ENCODE measurements around the gene SPG7.
A peak's percentile ranks its signal among the peaks of the same experiment; 100 is the strongest.
"Not testable (repeated sequence)": the region's sequence is repeated elsewhere in the genome, so short reads cannot be mapped to it uniquely, and the experiment has no call there.

The SPG7 gene

DNA sequence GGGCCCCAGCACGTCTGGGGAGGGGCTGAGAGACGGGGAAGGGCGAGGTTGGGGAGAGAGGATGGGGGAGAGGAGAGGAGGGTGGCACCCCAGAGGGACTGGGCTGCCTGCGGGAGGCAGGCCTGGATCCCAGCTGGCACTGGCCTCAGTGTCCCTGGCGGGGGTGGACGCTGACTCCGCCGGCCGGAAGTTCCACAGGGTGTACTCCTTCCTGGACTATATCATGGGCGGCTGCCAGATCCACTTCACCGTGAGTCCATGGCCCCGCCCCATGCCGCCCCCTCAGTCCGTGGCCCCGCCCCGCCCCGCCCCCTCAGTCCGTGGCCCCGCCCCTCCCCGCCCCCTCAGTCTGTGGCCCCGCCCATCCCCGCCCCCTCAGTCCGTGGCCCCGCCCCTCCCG is 78.7 kb downstream of the SPG7 start:
- CTCF ChIA-PET = no interaction called here
- H3K36me3 ChIP-seq (ENCODE audit: control insufficient read depth in 2 of 2, insufficient read depth in 1 of 2, low read length in 2 of 2) = no peaks in the 10 kb centered on the region
- H3K4me1 ChIP-seq (ENCODE audit: control insufficient read depth, insufficient read depth, low read length) = no peaks in the 10 kb centered on the region
- no peak overlapping the region for H3K4me3 ChIP-seq (ENCODE audit: low read depth, low read length)
- TF ChIP-seq KLF8 (tag by site-specific recombination; IDR thresholded peaks at IDR 0.05) (0 out of 2 replicates have a peak, but pooled peaks have one; percentile 25), ZNF416 (tag by site-specific recombination; IDR thresholded peaks at IDR 0.05) (no peak), KLF9 (tag by site-specific recombination; IDR thresholded peaks at IDR 0.05; ENCODE audit: low read depth) (0 out of 2 replicates have a peak, but pooled peaks have one; percentile 18), ZNF19 (tag by site-specific recombination; IDR thresholded peaks at IDR 0.05; ENCODE audit: low read depth) (no peak), KLF1 (tag by site-specific recombination; IDR thresholded peaks at IDR 0.05) (peak; percentile 32; the same call in 1 of the 2 replicates)
- TF ChIP-seq, protein P1, sequence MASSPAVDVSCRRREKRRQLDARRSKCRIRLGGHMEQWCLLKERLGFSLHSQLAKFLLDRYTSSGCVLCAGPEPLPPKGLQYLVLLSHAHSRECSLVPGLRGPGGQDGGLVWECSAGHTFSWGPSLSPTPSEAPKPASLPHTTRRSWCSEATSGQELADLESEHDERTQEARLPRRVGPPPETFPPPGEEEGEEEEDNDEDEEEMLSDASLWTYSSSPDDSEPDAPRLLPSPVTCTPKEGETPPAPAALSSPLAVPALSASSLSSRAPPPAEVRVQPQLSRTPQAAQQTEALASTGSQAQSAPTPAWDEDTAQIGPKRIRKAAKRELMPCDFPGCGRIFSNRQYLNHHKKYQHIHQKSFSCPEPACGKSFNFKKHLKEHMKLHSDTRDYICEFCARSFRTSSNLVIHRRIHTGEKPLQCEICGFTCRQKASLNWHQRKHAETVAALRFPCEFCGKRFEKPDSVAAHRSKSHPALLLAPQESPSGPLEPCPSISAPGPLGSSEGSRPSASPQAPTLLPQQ (tag by site-specific recombination; IDR thresholded peaks at IDR 0.05) = 0 out of 2 replicates have a peak, but pooled peaks have one; percentile 20
- POLR2A ChIA-PET = no interaction called here
- H3K27ac ChIP-seq (ENCODE audit: extremely low read depth, low read depth, low read length) = no peak overlapping the region
- no peaks in the 10 kb centered on the region for H3K9me3 ChIP-seq (ENCODE audit: control insufficient read depth, insufficient read depth, low read depth, low read length)

DNA sequence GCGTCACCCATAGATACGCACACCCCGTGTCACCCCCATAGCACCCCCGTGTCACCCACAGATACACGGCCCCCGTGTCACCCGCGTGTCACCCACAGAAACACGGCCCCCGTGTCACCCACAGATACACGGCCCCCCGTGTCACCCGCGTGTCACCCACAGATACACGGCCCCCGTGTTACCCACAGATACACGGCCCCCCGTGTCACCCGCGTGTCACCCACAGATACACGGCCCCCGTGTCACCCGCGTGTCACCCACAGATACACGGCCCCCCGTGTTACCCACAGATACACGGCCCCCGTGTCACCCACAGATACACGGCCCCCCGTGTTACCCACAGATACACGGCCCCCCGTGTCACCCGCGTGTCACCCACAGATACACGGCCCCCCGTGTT is 79.5 kb downstream of the SPG7 start:
- H3K27ac ChIP-seq (ENCODE audit: extremely low read depth, low read depth, low read length); H3K36me3 ChIP-seq (ENCODE audit: control insufficient read depth in 2 of 2, insufficient read depth in 1 of 2, low read length in 2 of 2); H3K9me3 ChIP-seq (ENCODE audit: control insufficient read depth, insufficient read depth, low read depth, low read length); H3K4me1 ChIP-seq (ENCODE audit: control insufficient read depth, insufficient read depth, low read length); POLR2A ChIA-PET; CTCF ChIA-PET; H3K4me3 ChIP-seq (ENCODE audit: low read depth, low read length): not testable (repeated sequence)

DNA sequence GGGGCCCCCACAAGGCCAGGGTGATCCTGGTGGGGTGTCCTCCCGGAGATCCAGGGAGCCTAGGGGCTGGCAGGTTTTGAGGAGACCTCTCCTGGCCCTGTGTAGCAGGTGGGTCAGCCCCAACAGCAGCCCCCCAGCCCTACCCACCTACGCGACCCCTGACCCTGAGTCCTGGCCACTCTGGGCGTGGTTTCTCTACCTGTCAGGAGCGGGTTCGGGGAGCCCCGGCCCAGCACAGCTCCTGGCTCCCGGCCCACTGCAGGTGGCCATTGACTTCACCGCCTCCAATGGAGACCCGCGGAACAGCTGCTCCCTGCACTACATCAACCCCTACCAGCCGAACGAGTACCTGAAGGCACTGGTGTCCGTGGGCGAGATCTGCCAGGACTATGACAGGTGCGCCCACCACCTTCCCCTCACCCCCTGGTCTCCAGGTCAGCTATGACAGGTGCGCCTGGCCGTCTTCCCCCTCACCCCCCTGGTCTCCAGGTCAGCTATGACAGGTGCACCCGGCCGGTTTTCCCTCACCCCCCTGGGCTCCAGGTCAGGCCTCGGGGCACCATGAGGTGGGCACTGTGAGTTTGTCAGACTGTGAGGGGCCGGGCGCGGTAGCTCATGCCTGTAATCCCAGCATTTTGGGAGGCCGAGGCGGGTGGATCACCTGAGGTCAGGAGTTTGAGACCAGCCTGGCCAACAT is 80.4 kb downstream of the SPG7 start:
- no peak overlapping the region for H3K27ac ChIP-seq (ENCODE audit: extremely low read depth, low read depth, low read length)
- POLR2A ChIA-PET = no interaction called here
- no peaks in the 10 kb centered on the region for H3K9me3 ChIP-seq (ENCODE audit: control insufficient read depth, insufficient read depth, low read depth, low read length)
- CTCF ChIA-PET = interaction anchor here (0.7 kb wide), 1 partner anchor 173 kb away, joined by 3 read pairs; no protein-coding TSS in a partner anchor
- TF ChIP-seq, protein P2, sequence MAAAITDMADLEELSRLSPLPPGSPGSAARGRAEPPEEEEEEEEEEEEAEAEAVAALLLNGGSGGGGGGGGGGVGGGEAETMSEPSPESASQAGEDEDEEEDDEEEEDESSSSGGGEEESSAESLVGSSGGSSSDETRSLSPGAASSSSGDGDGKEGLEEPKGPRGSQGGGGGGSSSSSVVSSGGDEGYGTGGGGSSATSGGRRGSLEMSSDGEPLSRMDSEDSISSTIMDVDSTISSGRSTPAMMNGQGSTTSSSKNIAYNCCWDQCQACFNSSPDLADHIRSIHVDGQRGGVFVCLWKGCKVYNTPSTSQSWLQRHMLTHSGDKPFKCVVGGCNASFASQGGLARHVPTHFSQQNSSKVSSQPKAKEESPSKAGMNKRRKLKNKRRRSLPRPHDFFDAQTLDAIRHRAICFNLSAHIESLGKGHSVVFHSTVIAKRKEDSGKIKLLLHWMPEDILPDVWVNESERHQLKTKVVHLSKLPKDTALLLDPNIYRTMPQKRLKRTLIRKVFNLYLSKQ (tag by site-specific recombination; IDR thresholded peaks at IDR 0.05; ENCODE audit: borderline replicate concordance) = no peak
- TF ChIP-seq ZNF133 (tag by site-specific recombination; IDR thresholded peaks at IDR 0.05) (no peak), ZFP3 (tag by site-specific recombination; IDR thresholded peaks at IDR 0.05; ENCODE audit: low read depth) (no peak), ZNF670 (tag by site-specific recombination; IDR thresholded peaks at IDR 0.05; ENCODE audit: low read depth) (no peak), ZNF19 (tag by site-specific recombination; IDR thresholded peaks at IDR 0.05; ENCODE audit: low read depth) (no peak), ZNF555 (tag by site-specific recombination; conservative IDR thresholded peaks at IDR 0.05) (no peak), ZNF239 (tag by site-specific recombination; IDR thresholded peaks at IDR 0.05) (no peak), ZNF785 (tag by site-specific recombination; IDR thresholded peaks at IDR 0.05) (no peak), ZFP69B (tag by site-specific recombination; IDR thresholded peaks at IDR 0.05) (no peak), ZFHX2 (tag by site-specific recombination; conservative IDR thresholded peaks at IDR 0.05) (no peak), ZNF549 (tag by site-specific recombination; IDR thresholded peaks at IDR 0.05) (no peak)
- TF ChIP-seq, protein P3, sequence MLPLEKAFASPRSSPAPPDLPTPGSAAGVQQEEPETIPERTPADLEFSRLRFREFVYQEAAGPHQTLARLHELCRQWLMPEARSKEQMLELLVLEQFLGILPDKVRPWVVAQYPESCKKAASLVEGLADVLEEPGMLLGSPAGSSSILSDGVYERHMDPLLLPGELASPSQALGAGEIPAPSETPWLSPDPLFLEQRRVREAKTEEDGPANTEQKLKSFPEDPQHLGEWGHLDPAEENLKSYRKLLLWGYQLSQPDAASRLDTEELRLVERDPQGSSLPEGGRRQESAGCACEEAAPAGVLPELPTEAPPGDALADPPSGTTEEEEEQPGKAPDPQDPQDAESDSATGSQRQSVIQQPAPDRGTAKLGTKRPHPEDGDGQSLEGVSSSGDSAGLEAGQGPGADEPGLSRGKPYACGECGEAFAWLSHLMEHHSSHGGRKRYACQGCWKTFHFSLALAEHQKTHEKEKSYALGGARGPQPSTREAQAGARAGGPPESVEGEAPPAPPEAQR (tag by site-specific recombination; IDR thresholded peaks at IDR 0.05) = no peak
- TF ChIP-seq, protein P4, sequence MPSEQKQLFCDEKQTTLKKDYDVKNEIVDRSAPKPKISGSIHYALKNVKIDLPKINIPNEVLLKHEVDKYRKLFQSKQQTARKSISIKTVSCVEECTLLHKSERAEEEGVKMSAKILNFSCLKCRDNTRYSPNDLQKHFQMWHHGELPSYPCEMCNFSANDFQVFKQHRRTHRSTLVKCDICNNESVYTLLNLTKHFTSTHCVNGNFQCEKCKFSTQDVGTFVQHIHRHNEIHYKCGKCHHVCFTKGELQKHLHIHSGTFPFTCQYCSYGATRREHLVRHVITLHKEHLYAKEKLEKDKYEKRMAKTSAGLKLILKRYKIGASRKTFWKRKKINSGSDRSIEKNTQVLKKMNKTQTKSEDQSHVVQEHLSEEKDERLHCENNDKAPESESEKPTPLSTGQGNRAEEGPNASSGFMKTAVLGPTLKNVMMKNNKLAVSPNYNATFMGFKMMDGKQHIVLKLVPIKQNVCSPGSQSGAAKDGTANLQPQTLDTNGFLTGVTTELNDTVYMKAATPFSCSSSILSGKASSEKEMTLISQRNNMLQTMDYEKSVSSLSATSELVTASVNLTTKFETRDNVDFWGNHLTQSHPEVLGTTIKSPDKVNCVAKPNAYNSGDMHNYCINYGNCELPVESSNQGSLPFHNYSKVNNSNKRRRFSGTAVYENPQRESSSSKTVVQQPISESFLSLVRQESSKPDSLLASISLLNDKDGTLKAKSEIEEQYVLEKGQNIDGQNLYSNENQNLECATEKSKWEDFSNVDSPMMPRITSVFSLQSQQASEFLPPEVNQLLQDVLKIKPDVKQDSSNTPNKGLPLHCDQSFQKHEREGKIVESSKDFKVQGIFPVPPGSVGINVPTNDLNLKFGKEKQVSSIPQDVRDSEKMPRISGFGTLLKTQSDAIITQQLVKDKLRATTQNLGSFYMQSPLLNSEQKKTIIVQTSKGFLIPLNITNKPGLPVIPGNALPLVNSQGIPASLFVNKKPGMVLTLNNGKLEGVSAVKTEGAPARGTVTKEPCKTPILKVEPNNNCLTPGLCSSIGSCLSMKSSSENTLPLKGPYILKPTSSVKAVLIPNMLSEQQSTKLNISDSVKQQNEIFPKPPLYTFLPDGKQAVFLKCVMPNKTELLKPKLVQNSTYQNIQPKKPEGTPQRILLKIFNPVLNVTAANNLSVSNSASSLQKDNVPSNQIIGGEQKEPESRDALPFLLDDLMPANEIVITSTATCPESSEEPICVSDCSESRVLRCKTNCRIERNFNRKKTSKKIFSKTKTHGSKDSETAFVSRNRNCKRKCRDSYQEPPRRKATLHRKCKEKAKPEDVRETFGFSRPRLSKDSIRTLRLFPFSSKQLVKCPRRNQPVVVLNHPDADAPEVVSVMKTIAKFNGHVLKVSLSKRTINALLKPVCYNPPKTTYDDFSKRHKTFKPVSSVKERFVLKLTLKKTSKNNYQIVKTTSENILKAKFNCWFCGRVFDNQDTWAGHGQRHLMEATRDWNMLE (tag by site-specific recombination; conservative IDR thresholded peaks at IDR 0.05; ENCODE audit: low read depth) = no peak
- TF ChIP-seq, protein P5, sequence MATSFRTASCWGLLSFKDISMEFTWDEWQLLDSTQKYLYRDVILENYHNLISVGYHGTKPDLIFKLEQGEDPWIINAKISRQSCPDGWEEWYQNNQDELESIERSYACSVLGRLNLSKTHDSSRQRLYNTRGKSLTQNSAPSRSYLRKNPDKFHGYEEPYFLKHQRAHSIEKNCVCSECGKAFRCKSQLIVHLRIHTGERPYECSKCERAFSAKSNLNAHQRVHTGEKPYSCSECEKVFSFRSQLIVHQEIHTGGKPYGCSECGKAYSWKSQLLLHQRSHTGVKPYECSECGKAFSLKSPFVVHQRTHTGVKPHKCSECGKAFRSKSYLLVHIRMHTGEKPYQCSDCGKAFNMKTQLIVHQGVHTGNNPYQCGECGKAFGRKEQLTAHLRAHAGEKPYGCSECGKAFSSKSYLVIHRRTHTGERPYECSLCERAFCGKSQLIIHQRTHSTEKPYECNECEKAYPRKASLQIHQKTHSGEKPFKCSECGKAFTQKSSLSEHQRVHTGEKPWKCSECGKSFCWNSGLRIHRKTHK (tag by site-specific recombination; IDR thresholded peaks at IDR 0.05) = no peak
- H3K36me3 ChIP-seq (ENCODE audit: control insufficient read depth in 2 of 2, insufficient read depth in 1 of 2, low read length in 2 of 2) = no peaks in the 10 kb centered on the region
- H3K4me3 ChIP-seq (ENCODE audit: low read depth, low read length) = no peak overlapping the region
- no peaks in the 10 kb centered on the region for H3K4me1 ChIP-seq (ENCODE audit: control insufficient read depth, insufficient read depth, low read length)

All from HEK293 (cell line).